HL-60 (cell line): ENCODE measurements around the gene CD4.

Source experiments
- DNase-seq, 2 experiments: peaks; one replicate each; pipeline ENCODE4 v3.0.0-alpha.2; 2010 to 2020; ENCODE audit warnings: low read depth in 1 of 2, low spot score in 1 of 2
- H3K27ac ChIP-seq: fragments of 250-450 bp; sonication (Bioruptor Pico); replicated peaks from 2 replicates; pipeline ENCODE4 v1.5.1; 2020; ENCODE audit warnings: mild to moderate bottlenecking, moderate library complexity
- H3K27me3 ChIP-seq: fragments of 250-450 bp; sonication (Bioruptor Pico); 2 replicates; pipeline ENCODE4 v1.5.1; 2021; ENCODE audit warnings: mild to moderate bottlenecking, moderate library complexity; ENCODE audit not compliant: insufficient read depth, poor library complexity, severe bottlenecking
- H3K4me3 ChIP-seq: replicated peaks from 2 replicates; pipeline ENCODE4 v1.5.1; 2011; ENCODE audit warnings: mild to moderate bottlenecking, control low read depth, low read length; ENCODE audit not compliant: insufficient read depth
- CTCF ChIP-seq: IDR thresholded peaks from one replicate; pipeline ENCODE4 v1.5.1; 2011; ENCODE audit warnings: low read length, control low read depth, inconsistent platforms; ENCODE audit not compliant: insufficient read depth
- GABPA ChIP-seq: IDR thresholded peaks from 2 replicates; pipeline ENCODE4 v1.6.1; 2012; ENCODE audit warnings: low read depth
- POLR2AphosphoS5 ChIP-seq: IDR thresholded peaks from 2 replicates; pipeline ENCODE4 v1.6.1; 2012; ENCODE audit warnings: low read depth
- REST ChIP-seq: IDR thresholded peaks from 2 replicates; pipeline ENCODE4 v1.6.1; 2012; ENCODE audit warnings: low read depth; ENCODE audit not compliant: insufficient replicate concordance
- SPI1 ChIP-seq: IDR thresholded peaks from 2 replicates; pipeline ENCODE4 v1.6.1; 2012; ENCODE audit warnings: low read depth, mild to moderate bottlenecking, borderline replicate concordance

CD4 gene

GRCh38 chr12:6810758-6811157 is 21.4 kb downstream of the CD4 start:
- Histone ChIP-seq H3K27me3 (no peaks in the 10 kb centered on the region), H3K4me3 (no peak overlapping the region), H3K27ac (no peak overlapping the region)
- TF ChIP-seq REST (no peak), GABPA (no peak), POLR2AphosphoS5 (no peak), SPI1 (no peak), CTCF (no peak)
- no peak for DNase-seq

GRCh38 chr12:6813363-6813762 is 24.0 kb downstream of the CD4 start:
- Histone ChIP-seq H3K27ac (no peak overlapping the region), H3K27me3 (no peaks in the 10 kb centered on the region), H3K4me3 (no peak overlapping the region)
- no peak for DNase-seq
- peak; percentile 77 for TF ChIP-seq SPI1
- TF ChIP-seq POLR2AphosphoS5 = no peak

- Histone ChIP-seq H3K27ac (no peak overlapping the region), H3K4me3 (no peak overlapping the region), H3K27me3 (no peaks in the 10 kb centered on the region)
- TF ChIP-seq SPI1 = no peak
- no peak for TF ChIP-seq REST
- no peak for TF ChIP-seq GABPA
- TF ChIP-seq CTCF = no peak
- no peak for TF ChIP-seq POLR2AphosphoS5
- DNase-seq = no peak
Observed at GRCh38 chr12:6816598-6816997, 27.3 kb downstream of the CD4 start.

GRCh38 chr12:6817098-6817497 is 27.8 kb downstream of the CD4 start:
- DNase-seq = no peak

More at GRCh38 chr12:6817098-6817497, 27.8 kb downstream of the CD4 start:
- peaks cover 4% of the 10 kb centered on the region for H3K27me3 ChIP-seq
- TF ChIP-seq CTCF (no peak), POLR2AphosphoS5 (no peak), REST (no peak)
- H3K4me3 ChIP-seq = no peak overlapping the region
- H3K27ac ChIP-seq = no peak overlapping the region
